Retinal pigment epithelial cell (primary cell): ENCODE measurements around the gene MAS1.

ENCODE experiments used
- DNase-seq: peaks from one replicate; pipeline ENCODE4 v3.0.0-alpha.2; 2010; ENCODE audit warnings: low read depth
- H3K4me3 ChIP-seq: 2 replicates; pipeline ENCODE4 v1.5.1; 2011; ENCODE audit warnings: mild to moderate bottlenecking, low read length, control low read depth, moderate library complexity
- CTCF ChIP-seq: conservative IDR thresholded peaks from 2 replicates; pipeline ENCODE4 v1.5.1; 2011; ENCODE audit warnings: low read depth, low read length, control low read depth, inconsistent platforms

MAS1 gene

GRCh38 chr6:159904497-159904911 lies 13.7 kb downstream of the MAS1 start:
- H3K4me3 ChIP-seq, result no peak overlapping the region
- TF ChIP-seq CTCF, result no peak
- DNase-seq, result no peak

- DNase-seq, result no peak
- TF ChIP-seq CTCF, result no peak
- H3K4me3 ChIP-seq, result no peak overlapping the region
Observed at GRCh38 chr6:159906400-159906799, 15.6 kb downstream of the MAS1 start.

- no peak for DNase-seq
- no peak overlapping the region for H3K4me3 ChIP-seq
- TF ChIP-seq CTCF, result no peak
Observed at GRCh38 chr6:159908535-159908934, 17.7 kb downstream of the MAS1 start.

- no peak overlapping the region for H3K4me3 ChIP-seq
- no peak for DNase-seq
- TF ChIP-seq CTCF, result no peak
Observed at GRCh38 chr6:159908979-159909378, 18.2 kb downstream of the MAS1 start.

- no peak for DNase-seq
- H3K4me3 ChIP-seq, result no peak overlapping the region
- TF ChIP-seq CTCF, result no peak
Observed at GRCh38 chr6:159910342-159910741, 19.6 kb downstream of the MAS1 start.

GRCh38 chr6:159913375-159913774 lies 22.6 kb downstream of the MAS1 start:
- no peak overlapping the region for H3K4me3 ChIP-seq
- DNase-seq, result no peak
- no peak for TF ChIP-seq CTCF

GRCh38 chr6:159913862-159914564 lies 23.2 kb downstream of the MAS1 start:
- no peak for DNase-seq
- no peak overlapping the region for H3K4me3 ChIP-seq
- no peak for TF ChIP-seq CTCF
